ENCODE data around the gene HMSD. TPM values are rescaled to one million over a fixed set of nuclear protein-coding genes. Genes with fewer than 3 reads are reported as not detected.

HMSD gene
- total RNA-seq, 1 experiment from 2014 or later = 3.0 TPM

GRCh38 chr18:63980896-63981460, 31.9 kb downstream of the HMSD start (continued):
- TF ChIP-seq ZNF532 (CRISPR knock-in tag; IDR thresholded peaks at IDR 0.05; ENCODE audit: borderline replicate concordance) (no peak), FOXP4 (CRISPR knock-in tag; IDR thresholded peaks at IDR 0.05) (no peak), JAZF1 (CRISPR knock-in tag; IDR thresholded peaks at IDR 0.05) (no peak)

- CTCF ChIA-PET = no interaction called here
- Mint-ChIP-seq H3K4me3 (no peak overlapping the region), H3K27ac (no peak overlapping the region), H3K27me3 (ENCODE audit: low read depth) (peaks cover 48% of the 10 kb centered on the region), H3K4me1 (peaks cover 8% of the 10 kb centered on the region), H3K36me3 (no peaks in the 10 kb centered on the region), H3K9me3 (no peaks in the 10 kb centered on the region)
- DNase-seq (ENCODE audit: low spot score) = no peak
- no peak for ATAC-seq
- no peak for TF ChIP-seq MLX (CRISPR knock-in tag; IDR thresholded peaks at IDR 0.05)
- TF ChIP-seq ELF4 (CRISPR knock-in tag; IDR thresholded peaks at IDR 0.05; ENCODE audit: low read depth) = no peak
- no peak for TF ChIP-seq MYBL2 (CRISPR knock-in tag; IDR thresholded peaks at IDR 0.05)
- TF ChIP-seq SP1 (CRISPR knock-in tag; conservative IDR thresholded peaks at IDR 0.05) = no peak
- no peak for TF ChIP-seq ZNF317 (CRISPR knock-in tag; IDR thresholded peaks at IDR 0.05; ENCODE audit: borderline replicate concordance, low read depth)
- no peak for TF ChIP-seq CBFB (CRISPR knock-in tag; IDR thresholded peaks at IDR 0.05; ENCODE audit: low read depth)
- TF ChIP-seq MXD4 (CRISPR knock-in tag; IDR thresholded peaks at IDR 0.05; ENCODE audit: borderline replicate concordance) = no peak
- no peak for TF ChIP-seq PRDM15 (CRISPR knock-in tag; IDR thresholded peaks at IDR 0.05)
- TF ChIP-seq ZNF671 (CRISPR knock-in tag; IDR thresholded peaks at IDR 0.05) = no peak
- TF ChIP-seq NFYB (CRISPR knock-in tag; conservative IDR thresholded peaks at IDR 0.05; ENCODE audit: low read depth) = no peak
- POLR2A ChIA-PET = no interaction called here
Observed at GRCh38 chr18:63981719-63982118, 32.6 kb downstream of the HMSD start.

GRCh38 chr18:63982361-63982760, 33.3 kb downstream of the HMSD start:
- H3K27ac Mint-ChIP-seq = no peak overlapping the region
- H3K4me1 Mint-ChIP-seq = peaks cover 8% of the 10 kb centered on the region
- ChIA-PET POLR2A (no interaction called here), CTCF (interaction anchor here (5.0 kb wide), 1 partner anchor 12 kb away, joined by 17 read pairs; no protein-coding TSS in a partner anchor)
- H3K9me3 Mint-ChIP-seq = no peaks in the 10 kb centered on the region
- H3K27me3 Mint-ChIP-seq (ENCODE audit: low read depth) = peaks cover 42% of the 10 kb centered on the region
- ATAC-seq (no peak), DNase-seq (ENCODE audit: low spot score) (no peak)
- H3K4me3 Mint-ChIP-seq = no peak overlapping the region
- H3K36me3 Mint-ChIP-seq = no peaks in the 10 kb centered on the region
- TF ChIP-seq ZNF121 (CRISPR knock-in tag; IDR thresholded peaks at IDR 0.05) (no peak), NFYB (CRISPR knock-in tag; conservative IDR thresholded peaks at IDR 0.05; ENCODE audit: low read depth) (no peak), JUN (CRISPR knock-in tag; IDR thresholded peaks at IDR 0.05) (no peak), ATF3 (CRISPR knock-in tag; conservative IDR thresholded peaks at IDR 0.05) (no peak), GTF2I (CRISPR knock-in tag; conservative IDR thresholded peaks at IDR 0.05) (no peak), ATF2 (CRISPR knock-in tag; IDR thresholded peaks at IDR 0.05; ENCODE audit: borderline replicate concordance, low read depth) (no peak), ATF1 (CRISPR knock-in tag; IDR thresholded peaks at IDR 0.05) (no peak), TEAD1 (CRISPR knock-in tag; IDR thresholded peaks at IDR 0.05) (no peak), CREM (CRISPR knock-in tag; IDR thresholded peaks at IDR 0.05) (no peak)
